ENCODE results near the gene WDR46.
"Not testable (repeated sequence)": the region's sequence is repeated elsewhere in the genome, so short reads cannot be mapped to it uniquely, and the experiment has no call there.

The WDR46 gene

GRCh38 chr6:33277663-33278391 is 11.2 kb downstream of the WDR46 start:
- peak overlapping the region; percentile 66 to 85 (median 77) for H3K4me3 ChIP-seq (ENCODE audit: low read depth in 1 of 5, low read length in 5 of 5)
- H3K9me3 ChIP-seq (ENCODE audit: control insufficient read depth in 5 of 5, low read length in 5 of 5): no peaks in the 10 kb centered on the region
- peaks cover 4 to 80% (median 70%) of the 10 kb centered on the region in 5 donors for H3K36me3 ChIP-seq (ENCODE audit: control insufficient read depth in 5 of 5, insufficient read depth in 5 of 5, low read length in 5 of 5)
- H3K27ac ChIP-seq (ENCODE audit: low read depth, low read length): peak overlapping the region; percentile 71
- H3K9ac ChIP-seq (ENCODE audit: low read length in 5 of 5): peak overlapping the region; percentile 67 to 82 (median 75)
- H3K4me1 ChIP-seq (ENCODE audit: control insufficient read depth in 5 of 5, insufficient read depth in 5 of 5, low read length in 5 of 5): peaks cover 6 to 71% (median 50%) of the 10 kb centered on the region in 5 donors
- H3K27me3 ChIP-seq (ENCODE audit: control insufficient read depth in 5 of 5, insufficient read depth in 4 of 5, low read length in 5 of 5): no peaks in the 10 kb centered on the region

- Histone ChIP-seq H3K36me3 (ENCODE audit: control insufficient read depth in 5 of 5, insufficient read depth in 5 of 5, low read length in 5 of 5) (peaks cover 4 to 73% (median 63%) of the 10 kb centered on the region in 5 donors), H3K27ac (ENCODE audit: low read depth, low read length) (peak within 1 kb of the TSS; percentile 71), H3K27me3 (ENCODE audit: control insufficient read depth in 5 of 5, insufficient read depth in 4 of 5, low read length in 5 of 5) (no peaks in the 10 kb centered on the region), H3K9me3 (ENCODE audit: control insufficient read depth in 5 of 5, low read length in 5 of 5) (no peaks in the 10 kb centered on the region), H3K4me3 (ENCODE audit: low read depth in 1 of 5, low read length in 5 of 5) (peak within 1 kb of the TSS; percentile 68 to 85 (median 77)), H3K9ac (ENCODE audit: low read length in 5 of 5) (peak within 1 kb of the TSS; percentile 67 to 82 (median 75)), H3K4me1 (ENCODE audit: control insufficient read depth in 5 of 5, insufficient read depth in 5 of 5, low read length in 5 of 5) (peaks cover 6 to 78% (median 58%) of the 10 kb centered on the region in 5 donors)
Observed at GRCh38 chr6:33276864-33277662, 12.0 kb downstream of the WDR46 start, which contains the start of gene B3GALT4. Gene B3GALT4, plus strand, starts transcription at chr6:33277123. Its CDS starts 297 bp downstream, at chr6:33277420.

GRCh38 chr6:33276581-33276863 is 12.5 kb downstream of the WDR46 start:
- Histone ChIP-seq H3K36me3 (ENCODE audit: control insufficient read depth in 5 of 5, insufficient read depth in 5 of 5, low read length in 5 of 5) (peaks cover 4 to 67% (median 59%) of the 10 kb centered on the region in 5 donors), H3K9ac (ENCODE audit: low read length in 5 of 5) (peak overlapping the region; percentile 17 to 82 (median 75)), H3K4me1 (ENCODE audit: control insufficient read depth in 5 of 5, insufficient read depth in 5 of 5, low read length in 5 of 5) (peaks cover 6 to 79% (median 60%) of the 10 kb centered on the region in 5 donors), H3K9me3 (ENCODE audit: control insufficient read depth in 5 of 5, low read length in 5 of 5) (no peaks in the 10 kb centered on the region), H3K27ac (ENCODE audit: low read depth, low read length) (peak overlapping the region; percentile 71), H3K4me3 (ENCODE audit: low read depth in 1 of 5, low read length in 5 of 5) (peak overlapping the region; percentile 68 to 85 (median 77)), H3K27me3 (ENCODE audit: control insufficient read depth in 5 of 5, insufficient read depth in 4 of 5, low read length in 5 of 5) (no peaks in the 10 kb centered on the region)

GRCh38 chr6:33275795-33276580 is 13.1 kb downstream of the WDR46 start:
- peaks cover 6 to 85% (median 64%) of the 10 kb centered on the region in 5 donors for H3K4me1 ChIP-seq (ENCODE audit: control insufficient read depth in 5 of 5, insufficient read depth in 5 of 5, low read length in 5 of 5)
- peak overlapping the region; percentile 71 for H3K27ac ChIP-seq (ENCODE audit: low read depth, low read length)

GRCh38 chr6:33273924-33274902 is 14.8 kb downstream of the WDR46 start:
- peaks cover 4 to 46% (median 38%) of the 10 kb centered on the region in 5 donors for H3K36me3 ChIP-seq (ENCODE audit: control insufficient read depth in 5 of 5, insufficient read depth in 5 of 5, low read length in 5 of 5)
- H3K9me3 ChIP-seq (ENCODE audit: control insufficient read depth in 5 of 5, low read length in 5 of 5): no peaks in the 10 kb centered on the region
- no peak overlapping the region for H3K27ac ChIP-seq (ENCODE audit: low read depth, low read length)
- H3K9ac ChIP-seq (ENCODE audit: low read length in 5 of 5): peak overlapping the region in 2 of 5 donors; percentile 44 to 99
- H3K4me1 ChIP-seq (ENCODE audit: control insufficient read depth in 5 of 5, insufficient read depth in 5 of 5, low read length in 5 of 5): peaks cover 6 to 82% (median 66%) of the 10 kb centered on the region in 5 donors
- H3K4me3 ChIP-seq (ENCODE audit: low read depth in 1 of 5, low read length in 5 of 5): no peak overlapping the region
- H3K27me3 ChIP-seq (ENCODE audit: control insufficient read depth in 5 of 5, insufficient read depth in 4 of 5, low read length in 5 of 5): no peaks in the 10 kb centered on the region

More at GRCh38 chr6:33275795-33276580, 13.1 kb downstream of the WDR46 start:
- H3K36me3 ChIP-seq (ENCODE audit: control insufficient read depth in 5 of 5, insufficient read depth in 5 of 5, low read length in 5 of 5): peaks cover 4 to 62% (median 53%) of the 10 kb centered on the region in 5 donors
- not testable (repeated sequence) for H3K27me3 ChIP-seq (ENCODE audit: control insufficient read depth in 5 of 5, insufficient read depth in 4 of 5, low read length in 5 of 5); H3K9me3 ChIP-seq (ENCODE audit: control insufficient read depth in 5 of 5, low read length in 5 of 5)
- H3K4me3 ChIP-seq (ENCODE audit: low read depth in 1 of 5, low read length in 5 of 5): peak overlapping the region; percentile 68 to 85 (median 77)
- peak overlapping the region in 3 of 5 donors; percentile 17 to 78 (median 67) for H3K9ac ChIP-seq (ENCODE audit: low read length in 5 of 5)

GRCh38 chr6:33273129-33273923 is 15.7 kb downstream of the WDR46 start:
- Histone ChIP-seq H3K36me3 (ENCODE audit: control insufficient read depth in 5 of 5, insufficient read depth in 5 of 5, low read length in 5 of 5) (peaks cover 4 to 46% (median 40%) of the 10 kb centered on the region in 5 donors), H3K27ac (ENCODE audit: low read depth, low read length) (peak overlapping the region; percentile 96)

GRCh38 chr6:33272275-33273128 is 16.5 kb downstream of the WDR46 start:
- Histone ChIP-seq H3K4me3 (ENCODE audit: low read depth in 1 of 5, low read length in 5 of 5) (peak overlapping the region; percentile 90 to 99 (median 94)), H3K27me3 (ENCODE audit: control insufficient read depth in 5 of 5, insufficient read depth in 4 of 5, low read length in 5 of 5) (no peaks in the 10 kb centered on the region), H3K9ac (ENCODE audit: low read length in 5 of 5) (peak overlapping the region; percentile 50 to 99 (median 93)), H3K36me3 (ENCODE audit: control insufficient read depth in 5 of 5, insufficient read depth in 5 of 5, low read length in 5 of 5) (peaks cover 6 to 54% (median 48%) of the 10 kb centered on the region in 5 donors), H3K4me1 (ENCODE audit: control insufficient read depth in 5 of 5, insufficient read depth in 5 of 5, low read length in 5 of 5) (peaks cover 6 to 65% (median 52%) of the 10 kb centered on the region in 5 donors), H3K9me3 (ENCODE audit: control insufficient read depth in 5 of 5, low read length in 5 of 5) (no peaks in the 10 kb centered on the region), H3K27ac (ENCODE audit: low read depth, low read length) (peak overlapping the region; percentile 96)

More at GRCh38 chr6:33273129-33273923, 15.7 kb downstream of the WDR46 start:
- H3K27me3 ChIP-seq (ENCODE audit: control insufficient read depth in 5 of 5, insufficient read depth in 4 of 5, low read length in 5 of 5): no peaks in the 10 kb centered on the region
- peak overlapping the region in 4 of 5 donors; percentile 90 to 97 (median 92) for H3K4me3 ChIP-seq (ENCODE audit: low read depth in 1 of 5, low read length in 5 of 5)
- H3K9ac ChIP-seq (ENCODE audit: low read length in 5 of 5): peak overlapping the region in 4 of 5 donors; percentile 78 to 99 (median 94)
- H3K4me1 ChIP-seq (ENCODE audit: control insufficient read depth in 5 of 5, insufficient read depth in 5 of 5, low read length in 5 of 5): peaks cover 6 to 73% (median 58%) of the 10 kb centered on the region in 5 donors
- H3K9me3 ChIP-seq (ENCODE audit: control insufficient read depth in 5 of 5, low read length in 5 of 5): no peaks in the 10 kb centered on the region

Data from subcutaneous abdominal adipose tissue (tissue), 5 donors.